ENCODE data around the gene DAB2IP. TPM values are rescaled to one million over a fixed set of nuclear protein-coding genes. Genes with fewer than 3 reads are reported as not detected.

DAB2IP gene
- total RNA-seq, 1 experiment from 2014 or later, result 15.2 TPM

- no TSS peak for BruUV-seq (replicated peaks)
- no peak overlapping the region for H3K4me3 ChIP-seq (ENCODE audit: low read length)
- no peak for TF ChIP-seq EZH2phosphoT487 (IDR thresholded peaks at IDR 0.05; ENCODE audit: borderline replicate concordance, low read length)
- TF ChIP-seq CTCF (conservative IDR thresholded peaks at IDR 0.05; ENCODE audit: low read depth, low read length), result no peak
- no peak for TF ChIP-seq EZH2 (IDR thresholded peaks at IDR 0.05; ENCODE audit: low read length, unreplicated experiment)
- CTCF ChIA-PET, result no interaction called here
- H3K27ac ChIP-seq (ENCODE audit: low read length), result 0 out of 2 replicates have a peak overlapping the region, but pooled peaks have one; percentile 39
- intact Hi-C loops (cut with micrococcal nuclease), result no loop called here
- H3K27me3 ChIP-seq (ENCODE audit: low read length), result no peaks in the 10 kb centered on the region
- H3K36me3 ChIP-seq (ENCODE audit: low read depth, low read length), result no peaks in the 10 kb centered on the region
- H3K4me2 ChIP-seq (ENCODE audit: low read length), result peak overlapping the region; percentile 44
- H3F3A ChIP-seq (ENCODE audit: low read length, unreplicated experiment), result no peaks in the 10 kb centered on the region
- H4K20me1 ChIP-seq (ENCODE audit: low read length), result no peaks in the 10 kb centered on the region
- no peak overlapping the region for H2AFZ ChIP-seq (ENCODE audit: low read length)
- POLR2A ChIA-PET (ENCODE audit: unreplicated experiment), result no interaction called here
- peak; percentile 76 for ATAC-seq
- no peaks in the 10 kb centered on the region for H3K9me3 ChIP-seq (ENCODE audit: low read length)
- no peaks in the 10 kb centered on the region for H3K9me2 ChIP-seq (replicated peaks; ENCODE audit: low read length)
- no peak overlapping the region for H3K9ac ChIP-seq (ENCODE audit: low read length)
- H3K79me2 ChIP-seq (ENCODE audit: low read length), result no peaks in the 10 kb centered on the region
- peaks cover 10% of the 10 kb centered on the region for H3K4me1 ChIP-seq (ENCODE audit: insufficient read depth, low read length)
- peak; percentile 63 for DNase-seq
Observed at GRCh38 chr9:121765021-121765950, 113.9 kb downstream of the DAB2IP start.

GRCh38 chr9:121766081-121766683 is 114.7 kb downstream of the DAB2IP start:
- intact Hi-C loops (cut with micrococcal nuclease), result no loop called here
- Histone ChIP-seq H3K4me3 (ENCODE audit: low read length) (no peak overlapping the region), H3K4me1 (ENCODE audit: insufficient read depth, low read length) (peaks cover 10% of the 10 kb centered on the region), H3F3A (ENCODE audit: low read length, unreplicated experiment) (no peaks in the 10 kb centered on the region), H3K9me3 (ENCODE audit: low read length) (no peaks in the 10 kb centered on the region), H3K27ac (ENCODE audit: low read length) (no peak overlapping the region), H3K36me3 (ENCODE audit: low read depth, low read length) (no peaks in the 10 kb centered on the region), H3K9ac (ENCODE audit: low read length) (no peak overlapping the region), H3K79me2 (ENCODE audit: low read length) (no peaks in the 10 kb centered on the region), H3K27me3 (ENCODE audit: low read length) (no peaks in the 10 kb centered on the region), H2AFZ (ENCODE audit: low read length) (no peak overlapping the region), H3K4me2 (ENCODE audit: low read length) (no peak overlapping the region), H4K20me1 (ENCODE audit: low read length) (no peaks in the 10 kb centered on the region), H3K9me2 (replicated peaks; ENCODE audit: low read length) (no peaks in the 10 kb centered on the region)
- TF ChIP-seq EZH2phosphoT487 (IDR thresholded peaks at IDR 0.05; ENCODE audit: borderline replicate concordance, low read length) (no peak), CTCF (conservative IDR thresholded peaks at IDR 0.05; ENCODE audit: low read depth, low read length) (no peak), EZH2 (IDR thresholded peaks at IDR 0.05; ENCODE audit: low read length, unreplicated experiment) (no peak)
- ATAC-seq (no peak), DNase-seq (no peak)
- CTCF ChIA-PET, result no interaction called here
- BruUV-seq (replicated peaks), result no TSS peak
- POLR2A ChIA-PET (ENCODE audit: unreplicated experiment), result no interaction called here

Data from PC-3 (cell line).